GM21526 (cell line): ENCODE results near the gene ZNF609.
"Not testable (repeated sequence)": the region's sequence is repeated elsewhere in the genome, so short reads cannot be mapped to it uniquely, and the experiment has no call there.

Source experiments
- ATAC-seq: cut with Tn5 transposase; IDR thresholded peaks from one replicate; pipeline ENCODE4 v1.9.1; 2021; ENCODE audit warnings: moderate library complexity; ENCODE audit not compliant: unreplicated experiment, low FRiP score

Gene ZNF609

GRCh38 chr15:64572856-64573255 lies 112.5 kb downstream of the ZNF609 start:
- no peak for ATAC-seq

GRCh38 chr15:64574301-64575017 lies 114.1 kb downstream of the ZNF609 start:
- ATAC-seq, result no peak

- no peak for ATAC-seq
Observed at GRCh38 chr15:64580696-64581407, 120.5 kb downstream of the ZNF609 start.

DNA sequence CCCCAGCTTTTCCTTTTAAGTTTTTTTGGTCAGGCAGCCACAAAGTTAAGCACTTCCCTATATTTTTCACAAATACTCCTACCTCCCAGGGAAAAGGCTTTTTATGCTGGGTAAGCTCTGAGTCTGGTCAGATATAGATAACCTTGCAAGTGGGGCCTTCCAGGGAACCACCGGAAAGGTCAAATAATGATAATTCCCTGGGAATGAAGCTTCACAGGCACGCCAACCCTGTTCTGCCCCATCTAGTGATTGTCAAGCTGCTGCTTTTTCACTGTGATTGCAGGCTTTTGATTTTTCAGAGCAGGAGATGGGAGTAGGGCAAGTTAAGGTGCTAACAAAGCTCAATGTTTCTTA lies 121.0 kb downstream of the ZNF609 start:
- no peak for ATAC-seq

- ATAC-seq, result no peak
Observed at GRCh38 chr15:64582202-64582601, 121.8 kb downstream of the ZNF609 start.

- no peak for ATAC-seq
Observed at GRCh38 chr15:64583519-64583918, 123.1 kb downstream of the ZNF609 start.

DNA sequence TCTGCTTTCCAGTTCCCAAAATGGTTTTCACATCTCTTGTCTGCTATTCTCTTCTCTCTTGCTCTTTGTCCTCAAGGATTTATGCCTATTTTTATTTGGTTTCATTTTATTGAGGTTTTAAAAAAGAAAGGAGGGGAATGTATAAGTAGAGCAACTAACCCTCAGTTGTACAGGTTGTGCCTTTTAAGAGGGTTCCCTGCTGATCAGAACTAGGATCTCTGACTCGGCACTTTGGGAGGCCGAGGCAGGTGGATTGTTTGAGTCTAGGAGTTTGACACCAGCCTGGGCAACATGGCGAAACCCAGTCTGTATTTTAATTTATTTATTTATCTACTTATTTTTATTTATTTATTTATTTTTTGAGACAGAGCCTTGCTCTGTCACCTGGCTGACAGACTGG lies 123.6 kb downstream of the ZNF609 start:
- no peak for ATAC-seq

- ATAC-seq, result no peak
Observed at GRCh38 chr15:64586259-64586870, 126.0 kb downstream of the ZNF609 start.

GRCh38 chr15:64586984-64587383 lies 126.6 kb downstream of the ZNF609 start:
- no peak for ATAC-seq

- no peak for ATAC-seq
Observed at GRCh38 chr15:64589435-64590084, 129.2 kb downstream of the ZNF609 start.

- ATAC-seq, result not testable (repeated sequence)
Observed at GRCh38 chr15:64592845-64593244, 132.5 kb downstream of the ZNF609 start.

DNA sequence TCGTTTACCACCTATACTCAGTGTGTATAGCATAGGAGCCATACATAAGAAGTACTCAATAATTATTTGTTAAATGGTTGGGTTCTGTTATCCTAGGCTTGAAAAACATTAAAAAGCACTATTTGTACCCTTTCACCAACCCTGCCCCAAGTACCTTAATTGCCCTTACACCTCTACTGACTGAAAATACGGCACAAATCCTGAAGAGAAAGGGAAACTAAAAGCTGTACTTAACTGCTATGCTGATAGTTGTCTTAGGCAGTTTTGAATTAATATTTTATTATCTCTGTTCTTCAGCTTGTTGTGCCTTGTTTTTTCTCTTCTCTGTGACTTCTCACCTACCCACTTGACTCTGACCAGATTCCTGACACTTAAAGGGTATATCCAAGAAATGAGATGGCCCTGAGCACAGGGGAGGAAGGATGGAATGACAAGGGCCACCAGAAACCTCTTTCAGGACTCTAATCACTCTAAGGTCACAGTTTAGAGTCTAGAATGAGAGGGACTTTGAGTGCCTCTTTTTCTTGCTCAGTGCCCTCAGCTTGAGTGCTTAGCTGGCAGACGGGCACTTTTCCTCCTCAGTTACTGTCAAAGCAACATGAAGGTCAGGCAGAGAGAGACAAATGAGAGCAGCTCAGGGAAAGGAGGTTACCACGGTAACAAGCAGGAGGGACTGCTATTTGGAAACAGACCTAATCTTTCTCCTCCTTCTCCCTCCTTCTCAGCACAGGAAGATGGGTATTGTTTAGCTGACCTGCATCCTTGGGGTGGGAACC lies 136.5 kb downstream of the ZNF609 start:
- ATAC-seq, result no peak

GRCh38 chr15:64597477-64597822 lies 137.1 kb downstream of the ZNF609 start:
- no peak for ATAC-seq

GRCh38 chr15:64599226-64599625 lies 138.8 kb downstream of the ZNF609 start:
- ATAC-seq, result no peak

DNA sequence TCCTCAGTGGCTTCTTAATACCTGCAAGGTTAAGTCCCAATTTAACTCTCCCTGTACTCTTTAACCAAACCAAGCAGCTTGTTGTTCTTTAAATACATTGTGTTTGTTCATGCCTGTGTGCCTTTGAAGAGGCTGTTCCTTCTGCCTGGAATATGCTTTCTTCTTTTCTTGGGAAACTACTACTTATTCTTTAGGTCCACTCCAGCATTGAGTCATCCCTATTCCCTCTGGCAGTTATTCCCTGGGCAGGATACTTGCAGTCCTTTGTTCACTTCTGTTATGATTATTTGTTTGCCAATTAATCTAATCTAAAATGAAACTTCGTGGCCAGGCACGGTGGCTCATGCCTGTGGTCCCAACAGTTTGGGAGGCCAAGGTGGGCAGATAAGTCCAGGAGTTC lies 139.3 kb downstream of the ZNF609 start:
- no peak for ATAC-seq

- ATAC-seq, result no peak
Observed at GRCh38 chr15:64600794-64601193, 140.4 kb downstream of the ZNF609 start.

DNA sequence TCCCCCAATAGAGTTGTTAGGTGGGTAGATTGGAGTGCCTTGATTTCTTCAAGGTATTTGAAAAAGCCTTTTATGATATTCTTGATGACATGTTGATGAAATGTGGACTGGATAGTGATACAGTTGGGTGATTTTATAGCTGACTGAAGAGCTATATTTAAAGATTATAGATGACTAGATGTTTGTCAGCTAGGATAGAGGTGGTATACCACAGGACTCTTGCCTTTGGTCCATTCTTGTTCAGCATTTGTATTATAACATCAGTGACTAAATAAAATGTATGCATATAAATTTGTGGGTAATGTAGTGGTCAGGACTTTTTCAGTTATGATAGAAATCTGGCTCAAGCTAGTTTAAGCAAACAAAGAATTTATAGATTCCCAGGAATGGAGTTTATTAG lies 143.9 kb downstream of the ZNF609 start:
- ATAC-seq, result no peak

- ATAC-seq, result not testable (repeated sequence)
Observed at GRCh38 chr15:64607416-64607815, 147.0 kb downstream of the ZNF609 start.

- no peak for ATAC-seq
Observed at GRCh38 chr15:64610257-64610919, 150.0 kb downstream of the ZNF609 start.

- ATAC-seq, result no peak
Observed at GRCh38 chr15:64611085-64611725, 150.8 kb downstream of the ZNF609 start.
